Esophagus squamous epithelium (tissue), 4 donors: ENCODE results near the gene PTPRQ.

ENCODE experiments used
- CTCF ChIP-seq, 6 experiments: fragments of 450-650 bp in 4 of 6; fragments of 200-600 bp in 2 of 6; sonication (generic) in 2 of 6; IDR thresholded peaks; one replicate each; pipeline ENCODE4 v1.5.1; 2016 to 2019; ENCODE audit warnings: antibody characterized with exemption in 6 of 6, mild to moderate bottlenecking in 4 of 6, moderate library complexity in 4 of 6
- POLR2A ChIP-seq, 4 donors: fragments of 450-650 bp; IDR thresholded peaks; one replicate each; pipeline ENCODE4 v1.6.1; 2017; ENCODE audit warnings: antibody characterized with exemption in 4 of 4, mild to moderate bottlenecking in 4 of 4, moderate library complexity in 3 of 4

- TF ChIP-seq CTCF (IDR thresholded peaks at IDR 0.05) (no peak), POLR2A (IDR thresholded peaks at IDR 0.05) (no peak)
Observed at GRCh38 chr12:80517655-80518054, 73.6 kb downstream of the PTPRQ start.
